Measurements from ENCODE around the gene TOB2.
A peak's percentile ranks its signal among the peaks of the same experiment; 100 is the strongest.

The TOB2 gene

DNA sequence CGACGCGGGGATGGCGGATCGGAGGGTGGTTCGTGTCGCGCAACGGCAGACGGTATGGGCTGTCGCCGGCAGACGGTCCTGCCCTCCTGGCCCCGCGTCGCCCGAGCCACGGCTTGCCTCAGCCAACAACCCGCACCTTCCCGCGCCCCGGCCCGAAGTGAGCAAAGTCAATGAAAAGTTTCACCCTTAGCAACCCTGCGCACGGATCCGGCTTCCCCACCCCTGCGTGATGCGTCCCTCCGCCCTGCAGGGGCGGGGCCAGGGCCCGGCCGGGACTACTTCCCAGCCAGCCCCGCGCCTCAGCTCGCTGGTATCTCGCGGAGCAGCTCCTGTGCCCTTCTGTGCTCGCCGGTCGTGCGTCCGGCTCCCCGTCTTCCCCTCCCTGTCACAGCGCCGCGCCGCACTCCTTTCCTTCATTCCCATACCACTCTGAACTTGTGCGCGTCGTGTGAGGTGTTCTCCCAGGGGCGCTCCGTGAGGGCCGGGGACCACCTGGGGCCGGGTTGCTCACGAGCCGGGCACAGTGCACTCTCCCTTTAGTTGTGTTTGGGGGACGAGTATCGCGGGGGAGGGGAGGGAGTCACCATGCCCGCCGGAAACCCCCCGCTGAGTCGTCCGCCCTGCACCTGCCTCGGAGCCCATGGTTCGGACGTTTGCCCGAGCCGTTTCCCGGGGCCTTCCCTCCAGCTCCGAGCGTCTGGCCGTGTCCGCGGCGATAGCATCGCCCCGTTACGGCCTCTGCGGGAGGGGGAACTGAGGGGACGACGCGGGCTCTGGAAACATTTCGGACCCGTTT is at the start of gene TOB2:
TOB2 (minus strand) TSS at position 163 of the 796 bp plus-strand sequence. CDS start 9,456 bp downstream, outside the sequence.
- peak; percentile 83 for DNase-seq

DNA sequence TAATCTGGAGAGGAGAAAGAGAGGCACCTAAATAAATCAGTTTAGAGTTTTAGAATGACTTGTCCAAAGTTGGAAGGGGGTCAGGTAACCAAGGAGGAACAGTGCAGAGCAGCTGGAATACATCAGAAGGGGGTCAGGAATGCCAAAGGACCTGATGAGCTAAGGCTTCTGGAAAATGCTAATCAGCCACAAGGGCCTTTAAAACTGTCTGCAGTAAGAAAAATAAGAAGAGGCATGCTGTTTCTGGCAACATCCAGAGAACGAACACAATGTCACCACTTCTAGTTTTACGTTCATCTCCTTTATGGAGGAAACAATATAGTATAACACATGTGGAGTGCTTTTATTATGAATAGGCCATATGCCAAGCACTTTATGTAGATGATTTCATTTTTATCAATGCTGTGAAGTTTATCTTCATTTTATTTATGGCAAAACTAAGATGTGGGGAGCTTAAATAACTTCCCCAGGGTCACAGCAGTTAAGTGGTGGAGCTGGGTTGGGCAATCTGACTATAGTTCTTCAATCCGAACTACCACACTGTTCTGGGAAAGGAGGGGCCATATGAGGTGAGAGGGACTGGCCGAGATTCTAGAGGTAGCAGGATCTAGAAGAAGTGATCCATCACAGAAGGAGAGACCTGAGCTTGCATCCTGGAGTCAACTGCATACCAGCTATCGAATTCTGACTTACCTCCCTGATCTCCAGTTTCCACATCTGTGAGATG is 44.9 kb upstream of the TOB2 start:
- no peak for DNase-seq

DNA sequence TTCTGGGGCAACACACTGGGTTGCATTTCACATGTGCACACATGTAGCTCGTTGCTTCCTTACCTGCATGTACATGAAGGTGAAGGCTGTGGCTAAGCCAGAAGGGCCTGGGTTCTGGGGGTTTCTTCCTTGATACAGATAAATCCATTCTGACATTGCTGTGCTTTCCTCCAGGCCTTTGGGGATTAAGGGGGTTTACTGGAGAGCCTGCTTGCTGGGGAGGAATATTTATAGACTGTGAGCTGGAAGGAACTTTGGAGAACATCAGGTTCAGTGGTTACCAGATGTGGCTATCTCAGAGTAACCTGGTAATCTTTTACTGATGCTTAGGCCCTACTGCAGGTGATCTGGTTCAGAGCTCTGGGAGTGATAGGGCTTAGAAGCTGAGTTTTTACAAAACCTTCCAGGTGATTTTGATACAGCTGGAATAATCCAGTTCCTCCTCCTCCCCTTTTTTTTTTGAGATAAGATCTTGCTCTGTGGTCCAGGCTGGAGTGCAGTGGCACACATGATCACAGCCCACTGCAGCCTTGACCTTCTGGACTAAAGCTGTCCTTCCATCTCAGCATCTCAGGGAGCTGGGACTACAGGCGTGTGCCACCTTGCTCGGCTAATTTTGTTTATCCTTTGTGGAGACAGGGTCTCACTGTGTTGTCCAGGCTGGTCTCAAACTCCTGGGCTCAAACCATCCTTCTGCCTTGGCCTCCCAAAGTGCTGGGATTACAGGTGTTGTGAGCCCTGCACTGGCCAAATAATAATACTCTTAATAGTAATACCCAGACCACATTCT is 42.2 kb upstream of the TOB2 start:
- no peak for DNase-seq

DNA sequence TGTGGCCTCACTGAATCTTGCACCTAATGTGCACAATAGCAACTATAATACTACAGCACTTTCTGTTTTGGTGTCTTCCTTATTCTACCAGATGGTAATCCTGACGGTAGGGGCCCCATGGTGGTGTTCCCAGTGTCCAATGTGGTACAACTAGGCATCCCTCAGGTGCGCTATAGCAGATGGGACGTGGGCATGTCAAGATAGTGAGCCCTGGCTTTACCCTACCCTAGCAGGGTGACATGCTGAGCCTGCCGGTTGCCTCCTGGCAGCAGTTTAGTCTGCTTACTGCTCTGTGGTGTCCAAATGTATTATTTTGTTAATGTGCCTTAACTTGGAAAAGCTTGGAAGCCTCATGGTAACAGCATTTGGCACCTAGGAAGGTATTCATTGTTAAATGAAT is 41.5 kb upstream of the TOB2 start:
- DNase-seq, result no peak

DNA sequence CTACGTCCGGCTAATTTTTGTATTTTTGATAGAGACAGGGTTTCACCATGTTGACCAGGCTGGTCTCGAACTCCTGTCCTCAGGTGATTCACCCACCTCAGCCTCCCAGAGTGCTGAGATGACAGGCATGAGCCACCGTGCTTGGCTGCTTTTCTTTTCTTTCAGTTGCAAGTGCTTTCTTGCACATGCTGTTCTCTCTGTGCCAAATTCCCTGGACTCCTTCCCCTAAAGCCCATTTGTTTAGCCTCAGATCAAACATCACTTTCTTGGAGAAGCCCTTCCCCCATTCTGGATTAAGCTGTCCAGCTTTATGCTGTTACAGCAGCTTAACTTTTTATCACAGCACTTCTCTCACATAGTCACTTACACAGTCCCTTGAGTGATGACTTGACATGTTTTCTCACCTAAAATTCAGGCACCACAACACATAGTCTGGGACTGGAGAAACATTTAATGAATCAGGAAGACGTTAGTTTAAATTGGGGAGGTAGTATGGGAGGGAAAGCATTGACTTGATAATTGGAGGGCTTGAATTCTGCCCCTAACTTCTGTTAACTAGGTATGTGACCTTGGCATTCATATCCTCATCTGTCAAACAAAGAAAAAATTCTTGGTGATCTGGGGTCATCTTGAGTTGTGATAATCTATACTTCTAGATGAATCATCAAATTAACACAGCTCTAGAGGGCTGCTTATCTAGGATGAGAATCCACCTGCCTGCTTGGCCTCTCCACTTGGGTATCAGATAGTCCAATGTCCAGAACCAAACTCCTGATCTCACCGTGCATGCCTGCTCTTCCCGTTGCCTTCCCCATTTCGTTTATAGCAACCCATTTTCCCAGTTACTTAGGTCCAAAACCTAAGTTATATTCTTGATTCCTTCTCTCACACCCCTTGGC is 40.7 kb upstream of the TOB2 start:
- DNase-seq, result no peak

DNA sequence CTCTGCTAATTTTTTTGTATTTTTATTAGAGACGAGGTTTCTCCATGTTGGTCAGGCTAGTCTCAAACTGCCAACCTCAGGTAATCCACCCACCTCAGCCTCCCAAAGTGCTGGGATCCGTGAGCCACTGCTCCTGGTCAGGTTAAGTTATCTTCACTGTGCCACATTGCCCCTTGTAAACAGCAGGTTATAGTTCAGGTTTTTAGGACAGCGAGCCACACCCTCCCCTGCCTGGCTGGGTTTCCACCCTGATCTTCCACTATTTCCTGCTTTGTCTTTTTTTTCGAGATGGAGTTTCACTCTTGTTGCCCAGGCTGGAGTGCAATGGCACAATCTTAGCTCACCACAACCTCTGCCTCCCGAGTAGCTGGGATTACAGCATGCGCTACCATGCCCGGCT is 38.4 kb upstream of the TOB2 start:
- DNase-seq, result no peak

DNA sequence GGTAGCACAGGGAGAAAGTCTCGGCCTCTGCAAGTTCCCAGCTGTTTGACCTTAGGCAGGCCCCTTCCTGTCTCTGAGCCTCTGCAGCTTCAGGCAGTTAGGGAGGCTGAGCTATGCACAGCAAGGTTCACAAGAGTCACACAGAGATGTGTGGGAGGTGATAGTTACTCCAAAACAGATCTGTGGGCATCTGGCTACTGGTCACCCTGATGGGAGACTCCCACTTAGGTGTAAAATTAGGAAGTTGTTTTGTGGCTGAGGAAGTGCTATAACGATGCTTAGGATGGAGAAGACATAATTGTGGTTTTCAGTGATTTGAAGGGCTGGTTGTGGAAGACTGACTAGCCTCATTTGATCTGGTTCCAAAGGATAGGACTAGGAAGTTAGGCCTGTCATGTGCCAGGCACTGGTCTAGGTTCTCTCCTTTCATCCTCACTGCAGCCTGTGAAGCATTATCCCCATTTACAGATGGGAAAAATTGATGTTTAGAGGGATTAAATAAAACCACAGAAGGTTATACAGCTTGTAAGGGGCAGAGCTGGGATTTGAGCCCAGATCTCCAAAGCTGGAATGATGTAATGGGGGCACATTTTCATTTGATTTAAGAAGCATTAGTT is 35.8 kb upstream of the TOB2 start:
- DNase-seq, result no peak

DNA sequence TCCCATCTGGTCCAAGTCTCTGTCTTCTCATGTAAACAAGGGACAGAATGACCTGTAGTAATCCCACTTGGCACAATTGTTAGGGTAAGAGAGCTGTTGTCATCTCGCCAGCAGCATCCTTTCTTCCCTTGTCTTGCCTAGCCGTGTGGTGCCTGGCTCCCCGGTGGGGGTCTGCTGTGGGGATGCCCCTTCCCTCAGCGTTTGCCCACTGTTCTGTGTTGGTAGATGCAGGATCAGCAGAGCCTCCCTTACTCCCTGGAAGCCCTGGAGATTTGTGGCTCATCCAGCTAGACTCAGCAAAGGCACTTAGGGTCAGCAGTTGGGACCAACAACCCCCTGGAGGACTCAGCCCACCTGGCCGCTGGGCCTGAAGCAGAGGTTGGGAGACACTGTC is 35.3 kb upstream of the TOB2 start:
- DNase-seq, result no peak

- DNase-seq, result no peak
Measured at GRCh38 chr22:41481131-41481830, 34.7 kb upstream of the TOB2 start.

DNA sequence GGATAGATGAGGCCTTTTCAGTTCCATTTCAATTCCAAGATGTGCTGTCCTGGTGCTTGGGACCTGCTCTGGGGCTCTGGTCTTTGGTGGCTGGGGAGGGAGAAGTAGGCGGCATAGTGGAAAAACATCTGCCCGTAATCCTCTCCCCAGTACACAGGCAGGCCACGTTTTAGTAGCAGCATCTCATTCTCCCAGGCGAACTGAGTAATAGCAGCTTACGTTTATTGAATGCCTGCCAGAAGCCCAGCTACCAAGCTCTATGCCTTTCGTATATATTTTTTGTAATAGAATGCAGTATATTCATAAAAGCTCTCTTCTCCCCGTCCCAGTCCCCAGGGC is 33.8 kb upstream of the TOB2 start:
- DNase-seq, result no peak

GRCh38 chr22:41479671-41480396 is 33.2 kb upstream of the TOB2 start:
- no peak for DNase-seq

DNA sequence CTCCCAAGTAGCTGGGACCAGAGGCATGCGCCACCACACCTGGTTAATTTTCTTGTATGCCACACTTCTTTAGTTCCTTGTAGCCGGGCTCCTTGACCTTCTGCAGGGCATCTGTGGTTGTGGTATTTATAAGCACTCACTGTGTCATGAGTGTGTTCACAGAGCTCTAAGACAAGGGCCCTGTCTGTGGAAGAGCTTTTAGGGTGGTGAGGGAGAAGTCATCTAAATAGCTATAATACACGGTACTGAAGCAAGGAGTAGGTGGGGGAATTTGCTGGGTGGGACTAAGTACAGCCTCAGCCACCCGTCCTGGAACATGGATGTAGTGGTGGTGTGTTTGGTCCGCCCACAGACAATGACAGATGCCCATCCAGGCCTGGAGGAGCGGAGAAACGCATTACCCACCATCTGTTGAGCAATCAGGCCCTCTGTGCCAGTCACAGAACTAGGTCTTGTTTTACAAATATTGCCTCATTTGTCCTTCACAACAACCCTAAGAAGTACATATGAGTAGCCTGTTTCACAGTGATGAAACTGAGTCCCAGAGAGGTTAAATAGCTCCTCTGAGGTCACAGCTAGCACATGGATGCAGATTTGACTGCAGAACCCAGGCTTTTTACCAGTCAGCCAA is 32.4 kb upstream of the TOB2 start:
- no peak for DNase-seq

- DNase-seq, result no peak
Measured at GRCh38 chr22:41478473-41478872, 31.9 kb upstream of the TOB2 start.

- DNase-seq, result no peak
Measured at GRCh38 chr22:41474872-41475451, 28.4 kb upstream of the TOB2 start.

GRCh38 chr22:41471568-41471967 is 25.0 kb upstream of the TOB2 start:
- DNase-seq, result no peak

GRCh38 chr22:41470886-41471285 is 24.3 kb upstream of the TOB2 start:
- no peak for DNase-seq

DNA sequence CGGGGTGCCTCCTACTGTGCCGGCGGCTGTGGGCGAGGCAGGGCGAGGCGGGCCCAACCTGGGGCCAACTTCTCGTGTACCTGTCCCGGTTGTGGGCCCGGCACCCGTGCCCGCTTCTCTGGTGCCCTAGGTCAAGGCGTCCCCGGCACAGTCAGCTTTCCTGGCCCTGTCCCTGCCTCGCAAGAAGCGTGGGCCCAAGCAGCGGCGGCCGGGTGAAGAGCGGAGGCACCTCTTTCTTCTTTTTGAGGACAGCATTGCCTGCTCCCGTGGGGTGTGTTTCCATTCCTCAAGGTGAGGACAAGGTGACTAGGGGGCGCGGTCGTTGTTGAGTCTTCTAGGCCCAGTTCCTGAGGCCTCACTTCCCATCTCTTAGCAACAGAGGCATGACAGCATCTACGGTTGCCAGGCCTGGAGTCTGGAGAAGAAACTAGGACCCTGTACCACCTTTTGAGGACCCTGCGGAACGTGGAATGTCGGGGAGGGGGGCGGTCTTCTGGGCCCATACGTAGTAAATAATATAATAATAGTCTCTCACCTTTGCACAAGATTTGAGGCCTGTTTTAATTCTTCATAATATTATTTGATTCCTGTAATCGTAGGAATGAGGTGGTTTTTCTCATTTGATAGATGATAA is 22.7 kb upstream of the TOB2 start:
- DNase-seq, result no peak

DNA sequence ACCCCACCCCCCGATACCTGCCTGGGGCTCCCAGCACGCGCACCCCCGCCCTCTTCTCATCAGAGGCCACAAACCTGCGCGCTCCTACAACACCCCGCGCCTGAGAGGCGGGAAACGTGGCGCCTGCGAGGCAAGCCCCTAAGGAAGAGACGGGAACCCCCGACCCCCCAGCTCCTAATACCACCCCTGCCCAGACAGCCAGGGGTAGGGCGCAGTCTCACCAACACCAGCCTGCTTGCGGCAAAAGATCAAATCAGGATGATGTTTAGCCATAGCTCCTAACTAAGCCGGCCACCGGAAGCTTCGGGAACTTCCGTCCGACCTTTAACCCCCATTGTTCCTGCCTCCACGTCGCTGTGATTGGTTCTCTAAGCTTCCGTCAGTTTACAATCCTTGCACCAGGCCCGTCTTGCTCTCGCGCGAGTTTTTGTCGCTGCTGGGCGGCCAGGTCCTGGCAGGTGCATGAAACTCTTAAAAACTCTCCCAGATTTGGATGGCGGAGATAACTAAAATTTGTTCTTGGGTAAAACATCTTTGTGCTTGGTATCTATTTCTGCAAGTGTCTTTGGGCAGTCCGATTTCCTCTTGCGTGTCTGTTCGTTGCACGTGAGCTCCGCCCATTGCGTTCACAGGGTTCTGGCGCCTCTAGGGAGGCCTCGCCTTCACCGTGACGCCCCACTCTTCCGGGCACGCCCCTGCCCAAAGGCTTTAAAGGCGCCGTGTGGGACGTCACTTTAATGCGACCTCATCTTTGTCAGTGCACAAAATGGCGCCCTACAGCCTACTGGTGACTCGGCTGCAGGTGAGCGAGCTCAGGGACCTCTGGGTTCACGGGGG is 22.0 kb upstream of the TOB2 start, which contains the start of the genes ACO2 and PHF5A:
ACO2 (plus strand) TSS at position 737 of the 837 bp plus-strand sequence; CDS start at position 767, 30 bp downstream.
PHF5A (minus strand) TSS at position 312 of the 837 bp plus-strand sequence; CDS start at position 273, 39 bp downstream.
- peak; percentile 98 for DNase-seq

All from SHP77 treated with DMSO at 0.1 percent for 48 hours (cell line).